MM.1S (cell line): Measurements from ENCODE around the gene MED27.

Experiments used
- CTCF ChIP-seq: fragments of 300-600 bp; sonication (generic); IDR thresholded peaks from 2 replicates; pipeline ENCODE4 v1.5.1; 2016; ENCODE audit warnings: antibody characterized with exemption, low read length, mixed read lengths
- EZH2 ChIP-seq: fragments of 300-600 bp; sonication (generic); optimal IDR thresholded peaks from 2 replicates; pipeline ENCODE3; 2017; ENCODE audit warnings: low read depth, mild to moderate bottlenecking, antibody characterized with exemption, low read length, mixed read lengths
- EZH2phosphoT487 ChIP-seq: fragments of 300-600 bp; sonication (generic); IDR thresholded peaks from 2 replicates; pipeline ENCODE4 v1.6.1; 2018; ENCODE audit warnings: antibody characterized with exemption, low read length

GRCh38 chr9:131951155-131951554 is 128.5 kb downstream of the MED27 start:
- TF ChIP-seq EZH2phosphoT487 (no peak), CTCF (no peak), EZH2 (no peak)
